ENCODE results near the gene PLXNA4.

Gene PLXNA4

GRCh38 chr7:132140341-132140740 is 435.9 kb downstream of the PLXNA4 start:
- TF ChIP-seq, protein P1, sequence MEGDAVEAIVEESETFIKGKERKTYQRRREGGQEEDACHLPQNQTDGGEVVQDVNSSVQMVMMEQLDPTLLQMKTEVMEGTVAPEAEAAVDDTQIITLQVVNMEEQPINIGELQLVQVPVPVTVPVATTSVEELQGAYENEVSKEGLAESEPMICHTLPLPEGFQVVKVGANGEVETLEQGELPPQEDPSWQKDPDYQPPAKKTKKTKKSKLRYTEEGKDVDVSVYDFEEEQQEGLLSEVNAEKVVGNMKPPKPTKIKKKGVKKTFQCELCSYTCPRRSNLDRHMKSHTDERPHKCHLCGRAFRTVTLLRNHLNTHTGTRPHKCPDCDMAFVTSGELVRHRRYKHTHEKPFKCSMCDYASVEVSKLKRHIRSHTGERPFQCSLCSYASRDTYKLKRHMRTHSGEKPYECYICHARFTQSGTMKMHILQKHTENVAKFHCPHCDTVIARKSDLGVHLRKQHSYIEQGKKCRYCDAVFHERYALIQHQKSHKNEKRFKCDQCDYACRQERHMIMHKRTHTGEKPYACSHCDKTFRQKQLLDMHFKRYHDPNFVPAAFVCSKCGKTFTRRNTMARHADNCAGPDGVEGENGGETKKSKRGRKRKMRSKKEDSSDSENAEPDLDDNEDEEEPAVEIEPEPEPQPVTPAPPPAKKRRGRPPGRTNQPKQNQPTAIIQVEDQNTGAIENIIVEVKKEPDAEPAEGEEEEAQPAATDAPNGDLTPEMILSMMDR (IDR thresholded peaks at IDR 0.05) = no peak

GRCh38 chr7:132138817-132139216 is 437.5 kb downstream of the PLXNA4 start:
- TF ChIP-seq, protein P1 (IDR thresholded peaks at IDR 0.05) = no peak

- TF ChIP-seq, protein P1 (IDR thresholded peaks at IDR 0.05) = no peak
Measured at GRCh38 chr7:132137681-132138080, 438.6 kb downstream of the PLXNA4 start.

DNA sequence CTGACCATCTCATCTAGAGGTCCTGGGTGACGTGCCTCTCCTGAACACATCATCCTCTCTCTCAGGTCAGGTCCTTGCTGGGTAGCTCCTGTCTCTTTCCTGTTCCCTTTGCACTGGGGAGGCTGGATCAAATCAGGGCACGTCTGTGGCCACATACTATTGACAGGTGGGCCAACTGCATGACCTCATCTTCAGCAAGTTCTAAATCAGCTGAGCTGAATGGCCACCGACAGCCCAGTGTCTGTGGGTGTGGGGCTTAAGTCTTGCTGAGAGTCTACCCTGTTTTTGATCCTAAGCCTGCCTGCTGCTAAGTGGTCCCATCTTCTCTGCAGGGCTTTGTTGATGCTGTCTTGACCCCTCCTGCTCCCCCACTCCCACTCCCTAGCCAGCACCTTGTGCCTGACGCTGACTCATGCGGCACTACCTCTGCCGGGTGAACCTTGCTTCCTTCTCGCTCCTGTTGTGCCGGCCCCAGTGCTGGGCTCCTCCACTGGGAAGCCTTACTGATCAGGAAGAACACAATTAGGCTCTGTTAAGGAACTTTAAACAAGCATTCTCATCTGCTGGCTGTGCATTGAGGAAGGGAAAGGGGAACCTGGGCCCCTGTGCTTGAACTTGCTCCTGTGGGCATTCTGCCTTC is 440.4 kb downstream of the PLXNA4 start:
- TF ChIP-seq, protein P1 (IDR thresholded peaks at IDR 0.05) = no peak

GRCh38 chr7:132134814-132135445 is 441.3 kb downstream of the PLXNA4 start:
- TF ChIP-seq, protein P1 (IDR thresholded peaks at IDR 0.05) = no peak

DNA sequence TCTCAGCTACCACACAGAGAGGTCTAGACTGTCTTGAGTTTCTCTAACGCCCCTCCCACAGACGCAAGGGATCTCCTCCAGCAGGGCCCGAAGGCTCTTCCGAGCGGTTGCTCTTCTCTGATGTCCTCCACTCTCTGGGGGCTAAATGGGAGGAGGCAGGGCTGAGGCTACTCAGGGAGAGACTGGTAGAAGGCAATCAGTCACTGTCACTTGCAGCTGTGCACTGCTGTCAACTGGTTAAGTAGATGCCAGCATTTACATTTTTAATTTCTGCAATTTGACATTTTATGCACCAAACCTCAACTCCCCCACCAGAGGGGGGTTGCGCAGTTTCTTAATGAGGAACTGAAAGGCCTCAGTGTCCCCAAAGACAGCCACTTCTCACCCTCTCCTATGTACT is 442.8 kb downstream of the PLXNA4 start:
- TF ChIP-seq, protein P1 (IDR thresholded peaks at IDR 0.05) = no peak

- TF ChIP-seq, protein P1 (IDR thresholded peaks at IDR 0.05) = no peak
Measured at GRCh38 chr7:132131196-132131595, 445.1 kb downstream of the PLXNA4 start.

Measured in LNCAP (cell line).